ENCODE results near the gene PSMA7.

The PSMA7 gene

GRCh38 chr20:62143081-62143956, at the start of gene PSMA7, which contains the start of gene SS18L1:
Gene PSMA7 (minus strand): TSS chr20:62143394. CDS start chr20:62143303, 91 bp downstream.
Gene SS18L1 (plus strand): TSS chr20:62143769. CDS start chr20:62143821, 52 bp downstream.
- DNase-seq (ENCODE audit: low spot score) = peak; percentile 96

GRCh38 chr20:62192635-62193034, 49.4 kb upstream of the PSMA7 start:
- DNase-seq (ENCODE audit: low spot score) = no peak

GRCh38 chr20:62191781-62192559, 48.8 kb upstream of the PSMA7 start:
- no peak for DNase-seq (ENCODE audit: low spot score)

GRCh38 chr20:62190639-62191411, 47.6 kb upstream of the PSMA7 start:
- DNase-seq (ENCODE audit: low spot score) = no peak

GRCh38 chr20:62186887-62187866, 44.0 kb upstream of the PSMA7 start:
- DNase-seq (ENCODE audit: low spot score) = peak; percentile 52

- DNase-seq (ENCODE audit: low spot score) = no peak
These were observed 42.9 kb upstream of the PSMA7 start for GRCh38 chr20:62186096-62186426.

GRCh38 chr20:62183426-62184142, 40.4 kb upstream of the PSMA7 start:
- peak; percentile 44 for DNase-seq (ENCODE audit: low spot score)

GRCh38 chr20:62182469-62183425, 39.6 kb upstream of the PSMA7 start, which contains the start of gene MTG2:
Gene MTG2 (plus strand): TSS chr20:62183028. CDS start chr20:62193421, 10,393 bp downstream.
- peak; percentile 99 for DNase-seq (ENCODE audit: low spot score)

GRCh38 chr20:62181808-62182207, 38.6 kb upstream of the PSMA7 start:
- DNase-seq (ENCODE audit: low spot score) = no peak

- no peak for DNase-seq (ENCODE audit: low spot score)
These were observed 35.9 kb upstream of the PSMA7 start for GRCh38 chr20:62179162-62179504.

GRCh38 chr20:62178316-62179161, 35.3 kb upstream of the PSMA7 start:
- DNase-seq (ENCODE audit: low spot score) = no peak

- no peak for DNase-seq (ENCODE audit: low spot score)
These were observed 34.1 kb upstream of the PSMA7 start for GRCh38 chr20:62177307-62177706.

GRCh38 chr20:62176866-62177265, 33.7 kb upstream of the PSMA7 start:
- no peak for DNase-seq (ENCODE audit: low spot score)

GRCh38 chr20:62175711-62176110, 32.5 kb upstream of the PSMA7 start:
- DNase-seq (ENCODE audit: low spot score) = no peak

GRCh38 chr20:62174870-62175624, 31.9 kb upstream of the PSMA7 start:
- DNase-seq (ENCODE audit: low spot score) = no peak

GRCh38 chr20:62174021-62174804, 31.0 kb upstream of the PSMA7 start:
- DNase-seq (ENCODE audit: low spot score) = no peak

GRCh38 chr20:62172666-62173065, 29.5 kb upstream of the PSMA7 start:
- DNase-seq (ENCODE audit: low spot score) = no peak
